GM12878 (cell line): ENCODE data around the gene TNP2. TPM values are rescaled to one million over a fixed set of nuclear protein-coding genes. Genes with fewer than 3 reads are reported as not detected.

ENCODE experiments used
- ATAC-seq: fragments of 200-7000 bp; cut with Tn5 transposase; 3 replicates; pipeline ENCODE4 v1.9.1; 2020; ENCODE audit warnings: mild to moderate bottlenecking, moderate library complexity
- BruUV-seq: library from RNA; stranded (reverse); fragments of 400-500 nt; replicated peaks from 2 replicates; lab custom pipeline; 2021; lab: Mats Ljungman, UMichigan
- CTCF ChIA-PET: fragments of 300-600 bp; sonication (Branson Sonifier 250); formaldehyde crosslinking; extraction: SDS; loops from one replicate; lab custom pipeline; 2021; ENCODE audit warnings: inconsistent platforms; lab: Yijun Ruan, JAX
- POLR2A ChIA-PET: fragments of 350-600 bp; formaldehyde crosslinking; extraction: SDS; loops from one replicate; lab custom pipeline; 2021; ENCODE audit warnings: inconsistent platforms; lab: Charles Lee
- RAD21 ChIA-PET: fragments of 300-600 bp; sonication (Branson Sonifier 250); formaldehyde crosslinking; loops from one replicate; lab custom pipeline; 2023; ENCODE audit warnings: antibody characterized with exemption; ENCODE audit not compliant: unreplicated experiment; lab: Charles Lee
- SMC1A ChIA-PET: fragments of 300-600 bp; sonication (Branson Sonifier 250); formaldehyde crosslinking; loops from one replicate; lab custom pipeline; 2023; ENCODE audit not compliant: unreplicated experiment, uncharacterized antibody; lab: Charles Lee
- DNase-seq: peaks from one replicate; pipeline ENCODE4 v3.0.0-alpha.2; 2011; ENCODE audit warnings: low read depth, low spot score
- FAIRE-seq: peaks from 3 replicates; lab custom pipeline; 2011; peaks lifted over from hg19 to GRCh38; lab: Jason Lieb, UNC
- H2AFZ ChIP-seq: 2 replicates; pipeline ENCODE4 v1.6.0; 2011; ENCODE audit warnings: low read depth, low read length, control low read depth; ENCODE audit not compliant: control insufficient read depth
- H3K27ac ChIP-seq: 2 replicates; pipeline ENCODE4 v1.5.1; 2011; ENCODE audit warnings: control low read depth; ENCODE audit not compliant: control insufficient read depth, insufficient read depth
- H3K27me3 ChIP-seq, 2 experiments: replicated peaks in 1 of 2; 2 replicates each; pipeline versions ENCODE4 v1.6.0 to v1.6.1; 2011; ENCODE audit warnings: low read length in 1 of 2; ENCODE audit not compliant: control insufficient read depth in 2 of 2, insufficient read depth in 2 of 2
- H3K36me3 ChIP-seq, 2 experiments: 2 replicates each; pipeline ENCODE4 v1.5.1; 2011; ENCODE audit warnings: low read length in 1 of 2; ENCODE audit not compliant: control insufficient read depth in 2 of 2, insufficient read depth in 2 of 2
- H3K4me1 ChIP-seq: 2 replicates; pipeline ENCODE4 v1.6.1; 2011; ENCODE audit warnings: mild to moderate bottlenecking, low read length, moderate library complexity, mixed read lengths; ENCODE audit not compliant: control insufficient read depth, insufficient read depth
- H3K4me2 ChIP-seq: 2 replicates; pipeline ENCODE4 v1.6.0; 2011; ENCODE audit warnings: control low read depth; ENCODE audit not compliant: control insufficient read depth, insufficient read depth
- H3K4me3 ChIP-seq: fragments of 200-600 bp; sonication (generic); 2 replicates; pipeline ENCODE4 v1.5.1; 2016
- H3K79me2 ChIP-seq: 2 replicates; pipeline ENCODE4 v1.6.0; 2011; ENCODE audit warnings: low read length; ENCODE audit not compliant: control insufficient read depth, insufficient read depth
- H3K9ac ChIP-seq: 2 replicates; pipeline ENCODE4 v1.8.0; 2011; ENCODE audit warnings: low read length, control low read depth, mixed read lengths; ENCODE audit not compliant: control insufficient read depth, insufficient read depth
- H3K9me3 ChIP-seq: replicated peaks from 3 replicates; pipeline ENCODE4 v1.5.1; 2011; ENCODE audit warnings: mild to moderate bottlenecking, low read length; ENCODE audit not compliant: control insufficient read depth, insufficient read depth
- H4K20me1 ChIP-seq: 2 replicates; pipeline ENCODE4 v1.6.0; 2011; ENCODE audit not compliant: control insufficient read depth, insufficient read depth
- ASH2L ChIP-seq: fragments of 300-600, 200-600 bp; sonication (generic); IDR thresholded peaks from 2 replicates; pipeline ENCODE4 v1.6.1; 2017; ENCODE audit warnings: low read depth, mild to moderate bottlenecking, borderline replicate concordance
- ATF7 ChIP-seq: fragments of 450-650 bp; IDR thresholded peaks from 2 replicates; pipeline ENCODE4 v1.6.1; 2016; ENCODE audit warnings: low read depth, mild to moderate bottlenecking
- BACH1 ChIP-seq: fragments of 450-650 bp; IDR thresholded peaks from 2 replicates; pipeline ENCODE4 v1.6.1; 2017; ENCODE audit warnings: mild to moderate bottlenecking, borderline replicate concordance
- CBX3 ChIP-seq: fragments of 200-600 bp; sonication (generic); IDR thresholded peaks from 2 replicates; pipeline ENCODE4 v1.6.1; 2016; ENCODE audit warnings: low read depth, borderline replicate concordance
- CHD2 ChIP-seq: IDR thresholded peaks from 2 replicates; pipeline ENCODE4 v1.6.1; 2011; ENCODE audit warnings: low read depth, low read length, improper control_type of control experiment, borderline replicate concordance
- CREB1 ChIP-seq: IDR thresholded peaks from 2 replicates; pipeline ENCODE4 v1.6.1; 2012; ENCODE audit warnings: low read depth, mild to moderate bottlenecking, inconsistent platforms
- CREM ChIP-seq: IDR thresholded peaks from 2 replicates; pipeline ENCODE4 v1.6.1; 2014; ENCODE audit warnings: antibody characterized with exemption, low read depth
- CTCF ChIP-seq, 3 experiments: IDR thresholded peaks in 2 of 3; conservative IDR thresholded peaks in 1 of 3; 2 replicates each; pipeline ENCODE4 v1.5.1; 2011; ENCODE audit warnings: low read depth in 3 of 3, low read length in 3 of 3, mild to moderate bottlenecking in 3 of 3, control low read depth in 2 of 3, moderate library complexity in 2 of 3, inconsistent platforms in 1 of 3, mixed read lengths in 1 of 3; ENCODE audit not compliant: control insufficient read depth in 2 of 3, insufficient read depth in 1 of 3; ENCODE audit errors: extremely low read depth in 1 of 3
- ELK1 ChIP-seq: IDR thresholded peaks from 2 replicates; pipeline ENCODE4 v1.6.1; 2012; ENCODE audit warnings: low read depth, low read length, improper control_type of control experiment
- HDAC2 ChIP-seq: fragments of 200-600 bp; sonication (generic); IDR thresholded peaks from 2 replicates; pipeline ENCODE4 v1.6.1; 2017
- IKZF1 ChIP-seq: fragments of 450-650 bp; conservative IDR thresholded peaks from 2 replicates; pipeline ENCODE4 v1.6.1; 2017; ENCODE audit warnings: antibody characterized with exemption, mild to moderate bottlenecking
- NFYB ChIP-seq: IDR thresholded peaks from 2 replicates; pipeline ENCODE4 v1.6.1; 2011; ENCODE audit warnings: low read depth, mild to moderate bottlenecking, low read length, improper control_type of control experiment, moderate library complexity; ENCODE audit not compliant: insufficient read depth
- NR2C2 ChIP-seq: IDR thresholded peaks from 2 replicates; pipeline ENCODE4 v1.6.1; 2011; ENCODE audit warnings: borderline replicate concordance, low read depth; ENCODE audit not compliant: control insufficient read depth, insufficient read length
- NR2F1 ChIP-seq: fragments of 450-650 bp; conservative IDR thresholded peaks from 2 replicates; pipeline ENCODE4 v1.6.1; 2017; ENCODE audit warnings: mild to moderate bottlenecking
- PAX8 ChIP-seq: fragments of 450-650 bp; IDR thresholded peaks from 2 replicates; pipeline ENCODE4 v1.6.1; 2017; ENCODE audit warnings: mild to moderate bottlenecking, moderate library complexity
- PKNOX1 ChIP-seq: fragments of 450-650 bp; IDR thresholded peaks from 2 replicates; pipeline ENCODE4 v1.6.1; 2016; ENCODE audit warnings: mild to moderate bottlenecking
- POLR2AphosphoS2 ChIP-seq: IDR thresholded peaks from 2 replicates; pipeline ENCODE4 v1.6.1; 2011; ENCODE audit warnings: low read depth, mild to moderate bottlenecking, low read length, improper control_type of control experiment, moderate library complexity
- POLR2AphosphoS5 ChIP-seq: IDR thresholded peaks from 2 replicates; pipeline ENCODE4 v1.6.1; 2011; ENCODE audit warnings: mild to moderate bottlenecking, low read length, inconsistent platforms
- RBBP5 ChIP-seq: fragments of 200-600 bp; sonication (generic); conservative IDR thresholded peaks from 2 replicates; pipeline ENCODE4 v1.6.1; 2016
- SIN3A ChIP-seq: IDR thresholded peaks from 2 replicates; pipeline ENCODE4 v1.6.1; 2012; ENCODE audit warnings: low read depth, low read length, improper control_type of control experiment
- SREBF2 ChIP-seq: IDR thresholded peaks from 2 replicates; pipeline ENCODE4 v1.6.1; 2012; ENCODE audit warnings: mild to moderate bottlenecking, low read length
- WGBS: methylation state at CpG from one replicate; pipeline ENCODE4 v1.1.6; 2016; ENCODE audit warnings: low lambda C conversion rate; ENCODE audit not compliant: insufficient replicate concordance, insufficient coverage; ENCODE audit errors: missing lambda C conversion rate; 5-methylcytosine and 5-hydroxymethylcytosine counted together
- in situ Hi-C: fragments of 300-500 bp; cut with MboI; formaldehyde crosslinking; loops from 9 replicates; pipeline ENCODE4 v1.14.3; 2018; ENCODE audit warnings: mixed read lengths
- intact Hi-C: fragments of 100-400 bp; cut with micrococcal nuclease; formaldehyde crosslinking; loops from one replicate; pipeline ENCODE4 v1.14.2; 2022; ENCODE audit not compliant: unreplicated experiment
- polyA plus RNA-seq, 11 experiments: library from polyadenylated mRNA; depleted of rRNA in 4 of 11; unstranded in 6 of 11; stranded (reverse) in 5 of 11; fragments of >200 nt; fragmentation: Nextera tagmentation in 4 of 11; fragmentation: Illumina TruSeq in 1 of 11; extraction: Ambion mirVana in 4 of 11; extraction: Trizol in 1 of 11; gene quantifications; 1 replicate in 1 of 11; 2 replicates in 10 of 11; pipeline versions ENCODE4 v1.2.1 to v1.2.3, GENCODE V29; 2011 to 2016; ENCODE audit warnings: inconsistent platforms in 2 of 11, missing spikeins in 2 of 11, low read depth in 1 of 11
- total RNA-seq, 4 experiments: library from RNA; depleted of rRNA in 3 of 4; stranded (reverse); fragments of >200 nt in 3 of 4; fragmentation: Illumina TruSeq in 1 of 4; extraction: Trizol in 1 of 4; gene quantifications; 2 replicates each; pipeline versions ENCODE4 v1.2.1 to v1.2.3, GENCODE V29; 2013 to 2021

The TNP2 gene
- total and polyA plus RNA-seq, 10 of the 15 experiments (the other 5 are each of a cell fraction or from before 2014, with no cell fraction given): not detected

DNA sequence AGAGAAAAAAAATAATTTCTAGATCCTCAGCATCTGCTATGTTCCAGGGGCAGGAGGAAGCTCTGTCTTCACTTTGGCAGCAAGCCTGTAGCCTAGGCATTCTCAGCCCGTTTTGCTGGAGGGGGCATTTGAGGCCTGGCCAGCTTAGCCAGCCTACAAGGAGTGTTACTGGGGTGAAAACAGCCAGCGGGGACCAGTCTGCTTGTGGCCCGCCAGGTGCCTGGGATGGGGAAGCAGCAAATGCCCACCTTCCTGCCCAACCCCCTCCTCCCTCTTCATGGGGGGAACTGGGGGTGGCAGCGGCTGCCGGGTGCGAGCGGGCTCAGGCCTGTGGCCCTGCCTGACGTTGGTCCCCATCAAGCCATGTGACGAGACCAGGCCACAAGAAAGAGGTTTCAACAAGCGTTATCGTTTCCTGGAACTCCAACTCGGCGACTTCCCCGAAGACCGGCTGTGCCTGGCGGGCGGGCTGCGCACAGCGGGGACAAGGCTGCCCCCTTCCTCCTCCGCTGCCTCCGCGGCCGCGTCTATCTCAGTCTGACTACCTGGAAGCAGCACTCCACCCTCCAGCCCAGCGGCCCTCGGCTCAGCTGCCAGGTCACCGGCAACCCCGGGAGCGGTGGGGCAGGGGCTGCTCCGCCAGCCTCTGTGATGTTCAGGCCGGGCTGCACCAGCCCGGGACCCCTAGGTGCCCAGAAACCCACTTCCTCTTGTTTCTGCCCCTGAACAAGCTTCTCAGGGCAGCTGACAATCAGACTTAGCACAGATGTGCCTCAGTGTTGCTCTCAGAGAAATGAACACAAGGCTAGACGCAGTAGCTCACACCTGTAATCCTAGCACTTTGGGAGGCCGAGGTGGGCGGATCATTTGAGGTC lies 36.0 kb downstream of the TNP2 start:
- H3K4me1 ChIP-seq: peaks cover 26% of the 10 kb centered on the region
- CTCF ChIA-PET: interaction anchor here (0.6 to 3.2 kb wide), 7 partner anchors 13 to 280 kb away, joined by 3 to 6 read pairs (median 4); no protein-coding TSS in a partner anchor
- H3K4me3 ChIP-seq: no peak overlapping the region
- intact Hi-C loops: no loop called here
- H3K27me3 ChIP-seq: no peaks in the 10 kb centered on the region
- RAD21 ChIA-PET: interaction anchor here (0.7 to 3.0 kb wide), 9 partner anchors 8 to 123 kb away, joined by 3 to 14 read pairs (median 4); partner anchors contain the start of gene SOCS1
- H3K9me3 ChIP-seq: no peaks in the 10 kb centered on the region
- in situ Hi-C loops: no loop called here
- DNase-seq (no peak), FAIRE-seq (peak; percentile 68), ATAC-seq (peak; percentile 86)
- peak overlapping the region; percentile 83 for H3K4me2 ChIP-seq
- no peaks in the 10 kb centered on the region for H4K20me1 ChIP-seq
- H3K79me2 ChIP-seq: no peaks in the 10 kb centered on the region
- H3K9ac ChIP-seq: peak overlapping the region; percentile 72
- peak overlapping the region; percentile 74 for H3K27ac ChIP-seq
- no TSS peak for BruUV-seq
- SMC1A ChIA-PET: interaction anchor here (0.6 to 2.4 kb wide), 10 partner anchors 8 to 269 kb away, joined by 3 to 14 read pairs (median 4); partner anchors contain the start of gene SOCS1
- 3% methylated on average over 35 of the region's 35 CpGs for WGBS
- no peaks in the 10 kb centered on the region for H3K36me3 ChIP-seq
- H2AFZ ChIP-seq: peak overlapping the region; percentile 85
- POLR2A ChIA-PET: interaction anchor here (0.9 to 2.9 kb wide), 6 partner anchors 19 to 267 kb away, joined by 3 to 11 read pairs (median 4); partner anchors contain the start of gene SOCS1
- TF ChIP-seq SREBF2 (no peak), NFYB (0 out of 2 replicates have a peak, but pooled peaks have one; percentile 16), CHD2 (peak; percentile 65; the same call in 1 of the 2 replicates), NR2C2 (no peak), IKZF1 (peak; percentile 86), PAX8 (no peak), ASH2L (no peak), BACH1 (peak; percentile 27), POLR2AphosphoS5 (0 out of 2 replicates have a peak, but pooled peaks have one; percentile 30), POLR2AphosphoS2 (no peak), PKNOX1 (no peak), NR2F1 (peak; percentile 50; the same call in 1 of the 2 replicates), CREB1 (peak; percentile 58), SIN3A (no peak), ATF7 (no peak; the same call in 1 of the 2 replicates), CREM (peak; percentile 37; the same call in 1 of the 2 replicates), CTCF (IDR thresholded peaks at IDR 0.05 in 2 of 3, conservative IDR thresholded peaks at IDR 0.05 in 1 of 3; ENCODE audit: control insufficient read depth in 2 of 3, extremely low read depth in 1 of 3, insufficient read depth in 1 of 3, low read depth in 3 of 3, low read length in 3 of 3) (no peak; a peak in 1 of 6 replicates), HDAC2 (no peak), CBX3 (no peak), ELK1 (no peak), RBBP5 (no peak)
